Hepatocyte (in vitro differentiated cells): Measurements from ENCODE around the gene PIP4K2C.

ENCODE experiments used
- CTCF ChIP-seq: fragments of 200-600 bp; sonication (generic); IDR thresholded peaks from 2 replicates; pipeline ENCODE4 v1.5.1; 2016; ENCODE audit warnings: antibody characterized with exemption, mild to moderate bottlenecking; ENCODE audit not compliant: poor library complexity
- EZH2 ChIP-seq: fragments of 200-600 bp; sonication (generic); IDR thresholded peaks from 2 replicates; pipeline ENCODE4 v1.6.1; 2016; ENCODE audit warnings: antibody characterized with exemption, mild to moderate bottlenecking, borderline replicate concordance

- TF ChIP-seq CTCF (peak; percentile 91), EZH2 (no peak)
Measured at GRCh38 chr12:57621497-57622292, 30.7 kb downstream of the PIP4K2C start.
